SW 1271 (cell line): ENCODE data around the gene ULBP3.
"Not testable (repeated sequence)": the region's sequence is repeated elsewhere in the genome, so short reads cannot be mapped to it uniquely, and the experiment has no call there.

Experiments used
- DNase-seq, 2 experiments: peaks; one replicate each; lab custom pipeline; 2025; lab: John Stamatoyannopoulos, UW

The ULBP3 gene

DNA sequence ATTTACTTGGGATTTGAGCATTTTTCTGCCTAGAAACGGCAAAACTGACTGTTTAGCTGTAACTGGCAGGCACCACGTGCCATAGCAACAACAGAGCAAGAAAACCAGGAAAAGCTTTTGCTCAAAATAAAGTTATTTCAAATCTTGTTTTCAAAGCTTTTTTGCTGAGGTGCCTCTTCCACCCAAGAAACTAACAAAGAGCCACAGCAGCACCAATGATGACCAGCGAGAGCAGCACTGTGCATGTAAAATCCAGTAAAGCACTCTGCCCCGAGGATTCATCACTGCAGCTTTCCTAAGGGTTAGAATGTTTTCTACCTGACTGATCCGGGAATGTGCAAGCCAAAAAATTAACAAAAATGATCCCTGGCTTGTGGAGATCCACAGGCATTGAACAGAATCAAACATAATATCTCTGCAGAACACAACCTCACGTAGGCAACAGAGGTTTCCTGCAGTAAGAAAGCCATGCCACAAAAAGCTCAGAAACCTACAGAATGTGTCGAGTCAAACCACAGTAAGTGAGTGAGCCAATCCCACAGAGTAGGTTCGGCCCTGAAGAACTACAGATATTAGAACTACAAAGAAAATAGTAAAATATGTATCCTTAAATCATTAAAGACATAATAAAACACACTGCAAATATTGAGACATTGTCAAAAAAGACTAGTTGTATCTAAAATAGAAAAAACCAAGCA lies 7.4 kb upstream of the ULBP3 start:
- no peak for DNase-seq

DNA sequence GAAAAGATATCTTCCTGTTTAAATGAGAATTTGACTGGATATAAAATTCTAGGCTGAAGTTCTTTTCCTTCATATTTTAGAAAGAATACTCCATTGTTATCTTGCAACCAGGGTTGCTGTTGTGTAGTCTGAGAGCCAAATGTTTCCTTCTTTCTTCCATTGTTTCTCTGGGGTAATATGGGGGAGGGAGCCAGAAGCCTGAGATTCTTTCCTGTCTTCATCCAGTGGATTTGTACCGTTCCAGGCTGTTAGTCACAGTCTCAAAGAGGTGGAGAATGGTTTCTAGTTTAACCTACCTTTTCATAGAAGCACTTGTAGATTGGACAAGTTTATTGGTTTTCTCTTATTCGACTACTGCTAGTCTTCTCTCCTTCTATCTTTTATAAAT lies 6.1 kb upstream of the ULBP3 start:
- no peak for DNase-seq

DNA sequence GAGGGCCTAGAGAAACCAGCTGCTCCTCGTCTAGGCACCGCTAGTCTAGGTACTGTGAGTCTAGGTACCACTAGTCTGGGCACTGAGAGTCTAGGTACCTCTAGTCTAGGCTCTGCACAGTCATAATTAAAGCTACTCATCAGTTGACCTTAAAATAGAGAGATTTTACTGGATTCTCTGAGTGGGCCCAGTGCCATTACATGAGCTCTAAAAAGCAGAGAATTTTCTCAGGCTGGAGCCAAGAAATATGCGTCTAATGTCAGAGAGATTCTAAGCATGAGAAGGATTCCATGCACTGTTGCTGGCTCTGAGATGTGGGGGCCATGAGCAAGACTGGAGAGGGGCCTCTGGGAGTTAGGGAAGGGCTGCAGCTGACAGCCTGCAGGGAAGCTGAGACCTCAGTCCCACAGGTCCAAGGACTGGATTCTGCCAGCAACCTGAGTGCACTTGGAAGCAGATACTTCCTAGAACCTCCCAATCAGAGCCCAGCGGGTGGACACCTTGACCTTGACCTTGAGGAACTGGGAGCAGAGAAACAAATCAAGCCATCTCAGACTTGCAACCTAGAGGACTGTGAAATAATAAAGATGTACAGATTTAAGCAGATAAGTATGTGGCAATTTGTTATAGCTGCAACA lies 5.6 kb upstream of the ULBP3 start:
- DNase-seq: not testable (repeated sequence)

GRCh38 chr6:150072201-150072600 lies 3.3 kb upstream of the ULBP3 start:
- peak; percentile 55 to 74 for DNase-seq

- DNase-seq: no peak
Measured at GRCh38 chr6:150070236-150070818, 1.4 kb upstream of the ULBP3 start.

DNA sequence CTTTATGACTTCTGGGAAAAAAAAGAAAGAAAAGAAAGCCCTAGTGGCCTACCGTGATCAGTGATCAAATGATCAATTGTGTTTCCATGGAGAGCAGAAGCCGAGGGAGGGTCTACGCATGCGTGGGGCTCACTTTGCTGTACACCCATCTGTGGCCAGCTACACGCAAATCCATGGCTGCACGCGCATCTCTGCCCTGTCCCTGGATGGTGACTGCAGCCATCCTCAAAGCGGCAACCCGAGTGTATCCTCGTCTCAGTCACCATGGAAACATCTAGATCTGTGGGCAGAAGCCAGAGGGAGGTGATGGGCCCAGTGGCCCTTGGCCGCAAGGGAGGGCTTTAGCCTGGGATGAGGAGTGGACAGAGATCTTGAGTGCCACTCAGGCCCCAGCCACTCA lies 785 bp upstream of the ULBP3 start:
- DNase-seq: no peak

GRCh38 chr6:150068151-150068550 lies 770 bp downstream of the ULBP3 start:
- DNase-seq: no peak

DNA sequence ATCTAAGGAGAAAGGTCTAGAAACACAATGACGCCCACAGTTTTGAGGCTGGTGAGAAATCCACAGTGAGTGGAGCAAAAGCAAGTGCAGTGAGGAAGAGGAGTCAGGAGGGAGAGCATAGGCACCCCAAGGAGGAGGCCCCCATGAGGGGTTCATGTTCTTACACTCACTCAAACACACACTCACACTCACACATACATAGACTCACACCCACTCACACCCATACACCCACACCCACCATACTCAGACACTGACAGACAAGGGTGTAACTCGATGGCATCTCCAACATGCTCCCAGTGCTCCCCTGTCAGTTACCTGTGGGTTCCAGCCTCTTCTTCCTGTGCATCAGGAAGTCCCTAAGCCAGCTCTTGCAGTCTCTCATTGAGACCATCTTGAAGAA lies 3.8 kb downstream of the ULBP3 start:
- no peak for DNase-seq

DNA sequence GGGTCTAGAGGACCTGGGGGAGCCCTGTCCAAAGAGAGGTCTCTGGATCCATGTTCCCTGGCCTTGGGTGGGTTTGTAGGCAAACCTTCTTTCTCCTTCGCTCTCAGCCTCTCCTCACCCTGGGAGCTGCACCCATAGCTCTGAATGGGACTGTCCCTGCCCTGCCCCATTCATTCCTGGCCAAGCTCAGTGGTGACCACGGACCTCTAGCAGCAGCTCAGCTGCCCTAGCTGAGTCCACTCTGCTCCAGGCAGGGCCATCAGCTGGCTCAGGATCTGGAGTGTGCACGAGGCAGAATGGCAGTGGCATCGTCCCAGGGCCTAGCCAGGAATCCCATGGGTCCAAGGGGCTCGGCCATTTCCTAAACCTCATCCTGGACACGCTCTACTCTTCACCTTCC lies 5.3 kb downstream of the ULBP3 start:
- DNase-seq: no peak

- not testable (repeated sequence) for DNase-seq
Measured at GRCh38 chr6:150059973-150060372, 8.9 kb downstream of the ULBP3 start.

DNA sequence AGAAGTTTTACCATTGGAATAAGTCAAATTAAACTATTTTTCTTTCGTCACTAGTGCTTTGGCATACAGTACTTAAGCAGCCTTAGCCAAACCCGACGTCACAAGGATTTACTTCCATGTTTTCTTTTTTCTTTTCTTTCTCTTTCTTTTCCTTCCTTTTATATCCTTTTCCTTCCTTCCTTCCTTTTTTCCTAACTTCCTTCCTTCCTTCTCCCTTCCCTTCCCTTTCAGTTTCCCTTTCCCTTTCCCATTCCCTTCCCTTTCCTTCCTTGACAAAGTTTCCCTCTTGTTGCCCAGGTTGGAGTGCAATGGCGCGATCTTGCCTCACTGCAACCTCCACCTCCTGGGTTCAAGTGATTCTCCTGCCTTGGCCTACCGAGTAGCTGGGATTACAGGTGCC lies 9.9 kb downstream of the ULBP3 start:
- no peak for DNase-seq

DNA sequence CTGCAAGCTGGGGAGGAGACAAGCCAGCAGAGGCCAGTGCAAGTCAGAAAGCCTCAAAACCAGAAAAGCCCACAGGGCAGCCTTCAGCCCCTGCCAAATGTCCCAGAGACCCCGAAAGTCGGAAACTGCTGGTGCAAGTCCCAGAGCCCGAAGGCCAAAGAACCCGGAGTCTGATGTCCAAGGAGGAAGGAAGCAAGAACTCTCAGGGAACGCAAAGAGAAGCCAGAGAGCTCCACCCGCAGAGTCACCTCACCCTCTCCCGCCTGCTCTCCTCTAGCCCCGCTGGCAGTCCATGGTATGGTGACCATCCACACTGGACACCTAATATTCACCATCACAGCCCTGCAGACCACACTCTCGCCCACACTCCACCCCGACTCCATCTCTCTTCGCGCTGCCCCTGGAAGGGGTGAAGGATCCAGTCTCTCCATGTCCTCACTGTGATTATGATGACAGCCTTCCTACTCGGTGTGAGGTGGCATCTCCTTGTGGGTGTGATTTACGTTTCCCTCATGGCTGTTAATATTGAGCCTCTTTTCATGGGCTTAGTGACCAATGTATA lies 10.6 kb downstream of the ULBP3 start:
- no peak for DNase-seq

DNA sequence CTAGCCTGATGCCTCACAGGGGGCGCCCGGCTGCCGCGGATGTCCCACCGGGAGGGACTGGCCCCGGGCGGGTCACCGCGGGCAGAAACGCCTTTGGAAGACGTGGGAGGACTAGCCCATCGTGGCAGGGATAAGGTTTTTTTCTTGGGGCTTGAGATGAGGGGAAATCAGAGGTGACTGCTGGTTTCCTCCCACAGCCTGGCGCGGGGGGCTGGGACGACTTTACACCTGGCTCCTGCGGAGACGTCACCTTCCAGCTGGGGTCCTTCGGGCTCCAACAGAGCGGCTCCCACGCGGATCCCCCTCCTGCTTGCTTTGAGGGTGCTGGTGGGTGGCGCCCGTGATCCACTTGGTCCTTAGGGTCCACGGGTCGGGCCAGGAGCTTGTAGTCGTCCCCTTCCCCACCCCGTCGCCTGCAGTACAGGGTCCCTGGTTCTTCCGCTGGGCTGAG lies 11.4 kb downstream of the ULBP3 start:
- DNase-seq: no peak

- DNase-seq: no peak
Measured at GRCh38 chr6:150056916-150057315, 12.0 kb downstream of the ULBP3 start.

DNA sequence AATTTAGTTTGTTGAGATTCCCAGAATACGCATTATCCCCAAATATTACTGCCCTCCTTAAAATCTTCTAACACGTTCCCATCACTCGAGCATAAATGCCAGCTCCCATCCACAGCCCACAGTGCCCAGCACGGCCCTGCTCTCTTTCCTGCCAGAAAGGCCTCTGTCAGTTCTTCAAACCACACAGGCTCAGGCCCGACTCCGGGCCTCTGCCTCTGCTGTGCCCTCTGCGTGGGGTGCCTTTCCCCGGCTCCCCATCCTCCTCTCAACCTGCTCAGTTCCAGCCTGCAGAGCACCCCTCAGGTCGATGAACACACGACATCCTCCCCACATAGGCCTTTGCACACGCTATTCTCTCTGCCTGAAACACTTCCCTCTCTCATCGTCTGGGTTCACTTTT lies 12.8 kb downstream of the ULBP3 start:
- no peak for DNase-seq

GRCh38 chr6:150055131-150055530 lies 13.8 kb downstream of the ULBP3 start:
- no peak for DNase-seq

GRCh38 chr6:150053450-150053849 lies 15.5 kb downstream of the ULBP3 start:
- no peak for DNase-seq

GRCh38 chr6:150050846-150051245 lies 18.1 kb downstream of the ULBP3 start:
- no peak for DNase-seq

DNA sequence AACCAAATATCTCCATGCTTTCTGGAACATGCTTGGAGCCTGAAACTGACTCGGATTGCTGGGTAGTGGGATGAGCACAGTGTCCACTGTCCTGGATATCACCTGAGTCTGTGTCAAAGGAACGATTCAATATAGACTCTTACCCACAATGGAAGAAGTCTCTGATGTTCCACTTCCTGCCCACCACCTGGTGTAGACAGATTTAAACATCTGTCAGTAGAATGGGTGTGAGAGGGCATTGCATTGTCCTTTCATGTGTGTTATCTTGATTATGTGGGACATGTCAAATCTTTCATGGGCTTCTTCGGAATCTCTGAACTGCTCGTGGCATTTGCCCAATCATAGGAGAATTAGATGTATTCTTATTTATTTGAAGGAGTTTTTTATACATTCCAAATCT lies 20.8 kb downstream of the ULBP3 start:
- DNase-seq: no peak

- DNase-seq: no peak
Measured at GRCh38 chr6:150046943-150047342, 22.0 kb downstream of the ULBP3 start.

- no peak for DNase-seq
Measured at GRCh38 chr6:150044621-150045145, 24.2 kb downstream of the ULBP3 start.

GRCh38 chr6:150043501-150044412 lies 25.2 kb downstream of the ULBP3 start:
- no peak for DNase-seq
